Measurements from ENCODE around the gene TMEM187. TPM values are rescaled to one million over a fixed set of nuclear protein-coding genes. Genes with fewer than 3 reads are reported as not detected.

Gene TMEM187
- total and polyA plus RNA-seq, 10 of the 15 experiments (the other 5 are each of a cell fraction or from before 2014, with no cell fraction given) = 0.45 to 8.5 (median 4.1) TPM

DNA sequence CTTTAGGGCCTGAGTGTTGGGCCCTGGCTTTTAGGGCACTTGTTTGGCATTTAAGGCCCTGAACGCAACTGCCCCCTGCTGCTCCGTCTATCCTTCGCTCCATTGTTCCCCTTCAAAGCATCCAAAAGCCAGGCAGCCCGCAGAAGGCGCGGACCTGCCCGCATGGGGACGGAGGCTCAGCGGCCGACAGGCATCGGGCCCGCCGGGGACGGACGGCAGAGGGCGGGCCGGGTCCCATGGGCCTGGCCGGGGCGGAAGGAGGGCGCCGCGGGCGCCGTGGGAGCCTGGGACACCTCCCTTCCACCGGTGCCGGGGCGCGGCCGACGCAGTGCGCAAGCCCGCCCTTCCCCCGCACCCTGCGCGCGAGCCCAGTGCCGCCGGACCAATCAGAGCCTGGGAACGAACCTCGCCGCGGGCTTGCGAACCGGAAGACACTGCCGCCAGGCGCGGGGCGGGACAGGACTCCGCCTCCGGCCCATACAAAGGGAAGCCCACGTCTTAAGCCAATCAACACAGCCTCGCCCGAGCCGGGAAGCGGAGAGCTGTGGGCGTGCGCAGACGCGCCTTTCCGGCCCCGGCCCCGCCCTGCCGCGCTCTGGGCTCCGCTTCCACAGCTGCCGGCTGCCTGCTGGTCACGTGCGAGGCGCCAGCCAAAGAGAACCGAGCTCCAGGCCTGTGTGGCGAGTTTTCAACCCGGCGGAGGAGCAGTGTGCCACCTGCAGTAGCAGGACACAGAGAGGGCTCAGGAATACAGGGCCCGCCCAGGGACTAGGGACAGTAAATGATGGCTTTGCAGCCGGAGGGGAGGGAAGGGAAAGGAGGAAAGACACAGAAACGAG is 44.4 kb upstream of the TMEM187 start (continued):
- TF ChIP-seq, protein P1, sequence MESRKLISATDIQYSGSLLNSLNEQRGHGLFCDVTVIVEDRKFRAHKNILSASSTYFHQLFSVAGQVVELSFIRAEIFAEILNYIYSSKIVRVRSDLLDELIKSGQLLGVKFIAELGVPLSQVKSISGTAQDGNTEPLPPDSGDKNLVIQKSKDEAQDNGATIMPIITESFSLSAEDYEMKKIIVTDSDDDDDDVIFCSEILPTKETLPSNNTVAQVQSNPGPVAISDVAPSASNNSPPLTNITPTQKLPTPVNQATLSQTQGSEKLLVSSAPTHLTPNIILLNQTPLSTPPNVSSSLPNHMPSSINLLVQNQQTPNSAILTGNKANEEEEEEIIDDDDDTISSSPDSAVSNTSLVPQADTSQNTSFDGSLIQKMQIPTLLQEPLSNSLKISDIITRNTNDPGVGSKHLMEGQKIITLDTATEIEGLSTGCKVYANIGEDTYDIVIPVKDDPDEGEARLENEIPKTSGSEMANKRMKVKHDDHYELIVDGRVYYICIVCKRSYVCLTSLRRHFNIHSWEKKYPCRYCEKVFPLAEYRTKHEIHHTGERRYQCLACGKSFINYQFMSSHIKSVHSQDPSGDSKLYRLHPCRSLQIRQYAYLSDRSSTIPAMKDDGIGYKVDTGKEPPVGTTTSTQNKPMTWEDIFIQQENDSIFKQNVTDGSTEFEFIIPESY (IDR thresholded peaks at IDR 0.05) = no peak
- no peak for TF ChIP-seq STAT3 (IDR thresholded peaks at IDR 0.05; ENCODE audit: low read depth, low read length)
- peak; percentile 46 for TF ChIP-seq KLF5 (IDR thresholded peaks at IDR 0.05; ENCODE audit: partially characterized antibody)
- TF ChIP-seq BMI1 (IDR thresholded peaks at IDR 0.05; ENCODE audit: borderline replicate concordance) = no peak
- TF ChIP-seq, protein P2, sequence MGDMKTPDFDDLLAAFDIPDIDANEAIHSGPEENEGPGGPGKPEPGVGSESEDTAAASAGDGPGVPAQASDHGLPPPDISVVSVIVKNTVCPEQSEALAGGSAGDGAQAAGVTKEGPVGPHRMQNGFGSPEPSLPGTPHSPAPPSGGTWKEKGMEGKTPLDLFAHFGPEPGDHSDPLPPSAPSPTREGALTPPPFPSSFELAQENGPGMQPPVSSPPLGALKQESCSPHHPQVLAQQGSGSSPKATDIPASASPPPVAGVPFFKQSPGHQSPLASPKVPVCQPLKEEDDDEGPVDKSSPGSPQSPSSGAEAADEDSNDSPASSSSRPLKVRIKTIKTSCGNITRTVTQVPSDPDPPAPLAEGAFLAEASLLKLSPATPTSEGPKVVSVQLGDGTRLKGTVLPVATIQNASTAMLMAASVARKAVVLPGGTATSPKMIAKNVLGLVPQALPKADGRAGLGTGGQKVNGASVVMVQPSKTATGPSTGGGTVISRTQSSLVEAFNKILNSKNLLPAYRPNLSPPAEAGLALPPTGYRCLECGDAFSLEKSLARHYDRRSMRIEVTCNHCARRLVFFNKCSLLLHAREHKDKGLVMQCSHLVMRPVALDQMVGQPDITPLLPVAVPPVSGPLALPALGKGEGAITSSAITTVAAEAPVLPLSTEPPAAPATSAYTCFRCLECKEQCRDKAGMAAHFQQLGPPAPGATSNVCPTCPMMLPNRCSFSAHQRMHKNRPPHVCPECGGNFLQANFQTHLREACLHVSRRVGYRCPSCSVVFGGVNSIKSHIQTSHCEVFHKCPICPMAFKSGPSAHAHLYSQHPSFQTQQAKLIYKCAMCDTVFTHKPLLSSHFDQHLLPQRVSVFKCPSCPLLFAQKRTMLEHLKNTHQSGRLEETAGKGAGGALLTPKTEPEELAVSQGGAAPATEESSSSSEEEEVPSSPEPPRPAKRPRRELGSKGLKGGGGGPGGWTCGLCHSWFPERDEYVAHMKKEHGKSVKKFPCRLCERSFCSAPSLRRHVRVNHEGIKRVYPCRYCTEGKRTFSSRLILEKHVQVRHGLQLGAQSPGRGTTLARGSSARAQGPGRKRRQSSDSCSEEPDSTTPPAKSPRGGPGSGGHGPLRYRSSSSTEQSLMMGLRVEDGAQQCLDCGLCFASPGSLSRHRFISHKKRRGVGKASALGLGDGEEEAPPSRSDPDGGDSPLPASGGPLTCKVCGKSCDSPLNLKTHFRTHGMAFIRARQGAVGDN (IDR thresholded peaks at IDR 0.05) = peak; percentile 37; the same call in 1 of the 2 replicates
- TF ChIP-seq ZSCAN29 (IDR thresholded peaks at IDR 0.05) = no peak
- TF ChIP-seq BACH1 (IDR thresholded peaks at IDR 0.05; ENCODE audit: borderline replicate concordance) = no peak
- TF ChIP-seq, protein P3, sequence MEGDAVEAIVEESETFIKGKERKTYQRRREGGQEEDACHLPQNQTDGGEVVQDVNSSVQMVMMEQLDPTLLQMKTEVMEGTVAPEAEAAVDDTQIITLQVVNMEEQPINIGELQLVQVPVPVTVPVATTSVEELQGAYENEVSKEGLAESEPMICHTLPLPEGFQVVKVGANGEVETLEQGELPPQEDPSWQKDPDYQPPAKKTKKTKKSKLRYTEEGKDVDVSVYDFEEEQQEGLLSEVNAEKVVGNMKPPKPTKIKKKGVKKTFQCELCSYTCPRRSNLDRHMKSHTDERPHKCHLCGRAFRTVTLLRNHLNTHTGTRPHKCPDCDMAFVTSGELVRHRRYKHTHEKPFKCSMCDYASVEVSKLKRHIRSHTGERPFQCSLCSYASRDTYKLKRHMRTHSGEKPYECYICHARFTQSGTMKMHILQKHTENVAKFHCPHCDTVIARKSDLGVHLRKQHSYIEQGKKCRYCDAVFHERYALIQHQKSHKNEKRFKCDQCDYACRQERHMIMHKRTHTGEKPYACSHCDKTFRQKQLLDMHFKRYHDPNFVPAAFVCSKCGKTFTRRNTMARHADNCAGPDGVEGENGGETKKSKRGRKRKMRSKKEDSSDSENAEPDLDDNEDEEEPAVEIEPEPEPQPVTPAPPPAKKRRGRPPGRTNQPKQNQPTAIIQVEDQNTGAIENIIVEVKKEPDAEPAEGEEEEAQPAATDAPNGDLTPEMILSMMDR (IDR thresholded peaks at IDR 0.05 in 2 of 3, conservative IDR thresholded peaks at IDR 0.05 in 1 of 3; ENCODE audit: control insufficient read depth in 2 of 3, extremely low read depth in 1 of 3, insufficient read depth in 1 of 3, low read depth in 3 of 3, low read length in 3 of 3) = 0 out of 6 replicates have a peak, but pooled peaks of 2 of the 3 experiments have one; percentile 3 to 7
- TF ChIP-seq, protein P4, sequence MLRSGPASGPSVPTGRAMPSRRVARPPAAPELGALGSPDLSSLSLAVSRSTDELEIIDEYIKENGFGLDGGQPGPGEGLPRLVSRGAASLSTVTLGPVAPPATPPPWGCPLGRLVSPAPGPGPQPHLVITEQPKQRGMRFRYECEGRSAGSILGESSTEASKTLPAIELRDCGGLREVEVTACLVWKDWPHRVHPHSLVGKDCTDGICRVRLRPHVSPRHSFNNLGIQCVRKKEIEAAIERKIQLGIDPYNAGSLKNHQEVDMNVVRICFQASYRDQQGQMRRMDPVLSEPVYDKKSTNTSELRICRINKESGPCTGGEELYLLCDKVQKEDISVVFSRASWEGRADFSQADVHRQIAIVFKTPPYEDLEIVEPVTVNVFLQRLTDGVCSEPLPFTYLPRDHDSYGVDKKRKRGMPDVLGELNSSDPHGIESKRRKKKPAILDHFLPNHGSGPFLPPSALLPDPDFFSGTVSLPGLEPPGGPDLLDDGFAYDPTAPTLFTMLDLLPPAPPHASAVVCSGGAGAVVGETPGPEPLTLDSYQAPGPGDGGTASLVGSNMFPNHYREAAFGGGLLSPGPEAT (IDR thresholded peaks at IDR 0.05; ENCODE audit: low read depth) = no peak
- no peak for TF ChIP-seq CEBPB (IDR thresholded peaks at IDR 0.05; ENCODE audit: borderline replicate concordance in 1 of 2, low read depth in 2 of 2, low read length in 2 of 2)
- TF ChIP-seq HDAC2 (IDR thresholded peaks at IDR 0.05) = no peak
- no peak for TF ChIP-seq SMAD5 (IDR thresholded peaks at IDR 0.05; ENCODE audit: low read depth)
- TF ChIP-seq KAT2A (conservative IDR thresholded peaks at IDR 0.05; ENCODE audit: control insufficient read depth, low read depth, low read length) = no peak
- TF ChIP-seq CBX5 (IDR thresholded peaks at IDR 0.05; ENCODE audit: low read depth) = no peak
- TF ChIP-seq, protein P5, sequence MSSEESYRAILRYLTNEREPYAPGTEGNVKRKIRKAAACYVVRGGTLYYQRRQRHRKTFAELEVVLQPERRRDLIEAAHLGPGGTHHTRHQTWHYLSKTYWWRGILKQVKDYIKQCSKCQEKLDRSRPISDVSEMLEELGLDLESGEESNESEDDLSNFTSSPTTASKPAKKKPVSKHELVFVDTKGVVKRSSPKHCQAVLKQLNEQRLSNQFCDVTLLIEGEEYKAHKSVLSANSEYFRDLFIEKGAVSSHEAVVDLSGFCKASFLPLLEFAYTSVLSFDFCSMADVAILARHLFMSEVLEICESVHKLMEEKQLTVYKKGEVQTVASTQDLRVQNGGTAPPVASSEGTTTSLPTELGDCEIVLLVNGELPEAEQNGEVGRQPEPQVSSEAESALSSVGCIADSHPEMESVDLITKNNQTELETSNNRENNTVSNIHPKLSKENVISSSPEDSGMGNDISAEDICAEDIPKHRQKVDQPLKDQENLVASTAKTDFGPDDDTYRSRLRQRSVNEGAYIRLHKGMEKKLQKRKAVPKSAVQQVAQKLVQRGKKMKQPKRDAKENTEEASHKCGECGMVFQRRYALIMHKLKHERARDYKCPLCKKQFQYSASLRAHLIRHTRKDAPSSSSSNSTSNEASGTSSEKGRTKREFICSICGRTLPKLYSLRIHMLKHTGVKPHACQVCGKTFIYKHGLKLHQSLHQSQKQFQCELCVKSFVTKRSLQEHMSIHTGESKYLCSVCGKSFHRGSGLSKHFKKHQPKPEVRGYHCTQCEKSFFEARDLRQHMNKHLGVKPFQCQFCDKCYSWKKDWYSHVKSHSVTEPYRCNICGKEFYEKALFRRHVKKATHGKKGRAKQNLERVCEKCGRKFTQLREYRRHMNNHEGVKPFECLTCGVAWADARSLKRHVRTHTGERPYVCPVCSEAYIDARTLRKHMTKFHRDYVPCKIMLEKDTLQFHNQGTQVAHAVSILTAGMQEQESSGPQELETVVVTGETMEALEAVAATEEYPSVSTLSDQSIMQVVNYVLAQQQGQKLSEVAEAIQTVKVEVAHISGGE (CRISPR knock-in tag; IDR thresholded peaks at IDR 0.05) = no peak
- no peak for TF ChIP-seq ZNF24 (IDR thresholded peaks at IDR 0.05)

Data from GM12878 (cell line).